Neural cell (in vitro differentiated cells): ENCODE results near the gene MVD.

Experiments
- CTCF ChIP-seq: fragments of 450-650 bp; IDR thresholded peaks from 2 replicates; pipeline ENCODE4 v1.5.1; 2014; ENCODE audit warnings: antibody characterized with exemption, mild to moderate bottlenecking, moderate library complexity; ENCODE audit not compliant: poor library complexity, severe bottlenecking
- EP300 ChIP-seq: fragments of 450-650 bp; conservative IDR thresholded peaks from 2 replicates; pipeline ENCODE4 v1.6.1; 2014; ENCODE audit warnings: antibody characterized with exemption, mild to moderate bottlenecking, moderate library complexity; ENCODE audit not compliant: poor library complexity, severe bottlenecking
- EZH2 ChIP-seq: fragments of 200-600, 300-800 bp; shearing (Covaris generic), sonication (generic); IDR thresholded peaks from 2 replicates; pipeline ENCODE4 v1.6.1; 2014; ENCODE audit warnings: antibody characterized with exemption, low read length, borderline replicate concordance, mild to moderate bottlenecking; ENCODE audit not compliant: insufficient read depth, poor library complexity, severe bottlenecking
- MXI1 ChIP-seq: fragments of 450-650 bp; conservative IDR thresholded peaks from 2 replicates; pipeline ENCODE4 v1.6.1; 2014; ENCODE audit warnings: antibody characterized with exemption, mild to moderate bottlenecking; ENCODE audit not compliant: poor library complexity, severe bottlenecking
- POLR2AphosphoS5 ChIP-seq: IDR thresholded peaks from 2 replicates; pipeline ENCODE4 v1.6.1; 2012
- RAD21 ChIP-seq: fragments of 450-650 bp; conservative IDR thresholded peaks from 2 replicates; pipeline ENCODE4 v1.6.1; 2014; ENCODE audit warnings: antibody characterized with exemption, mild to moderate bottlenecking, moderate library complexity
- TAF1 ChIP-seq: IDR thresholded peaks from 2 replicates; pipeline ENCODE4 v1.6.1; 2012; ENCODE audit warnings: low read depth

GRCh38 chr16:88701581-88702370 is 38.9 kb upstream of the MVD start:
- TF ChIP-seq CTCF = no peak
- no peak for TF ChIP-seq POLR2AphosphoS5
- TF ChIP-seq RAD21 = no peak
- TF ChIP-seq MXI1 = no peak
- no peak for TF ChIP-seq EP300
- no peak for TF ChIP-seq EZH2
- no peak for TF ChIP-seq TAF1
